ENCODE results near the gene RABGGTA.
A peak's percentile ranks its signal among the peaks of the same experiment; 100 is the strongest.

RABGGTA gene

DNA sequence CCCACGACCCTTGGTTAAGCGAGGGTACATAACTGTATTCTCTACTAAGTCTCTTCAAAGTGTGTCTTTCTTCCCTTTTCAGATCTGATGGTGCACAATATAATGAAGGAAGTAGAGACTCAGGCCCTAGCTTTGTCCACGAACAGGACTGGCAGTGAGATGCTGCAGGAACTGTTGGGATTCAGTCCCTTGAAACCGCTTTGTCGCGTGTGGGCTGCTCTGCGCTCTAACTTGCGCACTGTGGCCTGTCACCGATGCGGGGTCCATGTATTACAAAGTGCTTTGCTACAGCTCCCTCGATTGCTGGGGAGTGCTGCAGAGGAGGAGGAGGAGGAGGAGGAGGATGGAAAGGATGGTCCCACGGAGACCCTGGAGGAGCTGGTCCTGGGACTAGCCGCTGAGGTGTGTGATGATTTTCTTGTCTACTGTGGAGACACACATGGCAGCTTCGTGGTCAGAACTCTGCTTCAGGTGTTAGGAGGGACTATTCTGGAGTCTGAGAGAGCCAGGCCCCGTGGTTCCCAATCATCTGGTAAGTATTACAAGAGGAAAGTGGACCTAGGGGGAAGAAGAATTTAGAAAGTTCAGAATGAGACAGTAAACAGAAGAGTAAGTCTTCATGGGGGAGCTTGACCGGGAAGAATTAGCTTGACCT, 29.1 kb upstream of the RABGGTA start:
- ATAC-seq = no peak
- DNase-seq = no peak

DNA sequence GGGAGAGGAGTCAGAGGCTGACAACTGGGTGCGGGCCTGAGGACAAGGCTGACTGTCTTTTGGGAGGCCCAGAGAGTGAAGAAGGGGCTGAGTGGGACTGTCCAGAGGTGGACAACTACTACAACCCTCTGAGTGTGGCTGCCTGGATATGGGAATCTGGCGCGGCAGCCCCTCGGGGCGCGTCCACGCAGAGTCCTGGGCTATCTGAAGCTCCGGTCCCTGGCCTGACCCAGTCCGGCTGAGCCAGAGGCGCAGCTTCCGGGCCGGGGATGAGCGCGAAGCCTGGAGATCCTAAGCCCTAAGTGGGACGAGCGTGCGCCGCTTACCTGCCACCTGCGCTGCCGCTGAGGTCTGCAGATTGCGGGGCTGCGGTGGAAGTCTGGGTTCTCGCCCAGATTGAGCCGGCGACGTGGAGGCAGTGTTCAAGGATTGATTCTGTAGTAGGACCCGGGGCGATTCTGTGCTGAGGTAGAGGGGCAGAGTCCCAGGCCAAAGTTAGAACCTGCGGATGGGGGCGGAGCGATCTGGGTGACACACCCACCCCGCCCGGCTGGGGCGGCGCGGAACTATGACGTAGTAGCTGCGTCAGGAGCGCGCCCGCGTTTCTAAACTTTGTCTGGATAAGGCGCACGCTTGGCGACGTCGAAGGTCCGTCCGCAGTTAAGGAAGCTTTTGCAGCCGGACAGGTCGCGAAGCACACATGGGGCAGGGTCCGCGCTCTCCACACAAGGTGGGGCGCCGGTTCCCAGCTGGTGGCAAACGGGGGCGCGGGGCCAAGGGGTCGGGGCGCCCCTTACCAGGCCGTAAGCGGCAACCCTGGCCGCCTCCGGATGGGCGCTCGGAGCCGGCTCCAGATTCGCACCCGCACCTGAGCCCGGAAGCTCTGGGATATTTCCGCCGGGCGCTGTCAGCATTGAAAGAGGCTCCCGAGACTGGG, 28.1 kb upstream of the RABGGTA start, which contains the start of the genes DHRS1 and NOP9:
DHRS1 (minus strand) TSS at position 526 of the 937 bp plus-strand sequence. CDS start 674 bp downstream, outside the sequence.
NOP9 (plus strand) TSS at position 596 of the 937 bp plus-strand sequence; CDS start at position 701, 105 bp downstream.
- peak; percentile 78 for ATAC-seq
- DNase-seq = peak; percentile 96

DNA sequence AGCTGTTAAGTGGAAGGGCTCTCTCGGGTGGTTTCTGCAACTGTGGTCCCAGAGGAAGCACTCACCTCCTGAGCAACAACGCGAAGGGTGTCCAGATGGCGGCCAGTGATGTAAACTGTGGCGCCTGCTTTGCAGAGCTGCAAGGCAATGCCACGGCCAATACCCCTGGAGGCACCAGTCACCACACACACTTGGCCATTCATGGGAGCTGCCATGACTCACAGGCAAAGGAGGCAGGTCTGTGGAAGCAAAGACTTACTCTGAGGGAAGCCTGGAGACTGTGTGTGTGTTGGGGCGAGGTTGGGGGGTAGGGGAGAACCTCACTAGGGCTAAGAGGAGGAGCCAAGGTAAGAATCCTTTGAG, 27.5 kb upstream of the RABGGTA start:
- ATAC-seq (no peak), DNase-seq (no peak)

DNA sequence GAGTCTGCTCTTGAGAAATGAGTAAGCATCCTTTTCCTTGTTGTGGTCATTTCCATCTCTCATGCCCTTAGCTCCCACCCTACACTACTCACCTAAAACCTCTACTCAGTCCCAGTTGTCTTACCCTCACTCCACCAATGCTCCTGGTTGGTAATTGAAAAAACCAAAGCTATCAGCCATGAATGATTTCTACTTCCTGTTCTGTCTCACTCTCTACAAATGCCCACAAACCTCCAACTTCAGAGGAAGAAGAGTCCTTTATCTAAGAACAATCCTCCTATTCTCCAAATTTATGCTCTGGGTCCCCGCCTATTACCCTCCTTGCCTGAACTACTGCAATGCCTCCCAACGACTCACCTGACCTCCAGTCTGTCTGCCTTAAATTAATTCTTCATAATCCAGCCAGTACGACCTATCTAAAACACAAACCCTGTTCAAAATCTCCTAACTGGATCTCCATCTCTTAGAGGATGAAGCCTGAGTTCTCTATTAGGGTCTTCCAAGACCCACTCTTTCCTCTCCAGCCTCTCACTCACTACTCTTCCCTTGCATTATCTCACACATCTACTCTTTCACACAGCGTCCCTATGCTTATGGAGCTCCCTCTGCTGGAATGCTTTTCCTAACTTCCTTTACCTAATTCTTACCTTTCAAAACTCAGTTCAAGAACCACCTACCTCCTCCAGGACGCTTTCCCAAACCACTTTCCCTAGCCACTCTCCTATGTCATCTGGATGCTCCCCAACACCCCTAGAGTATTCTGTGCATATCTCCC, 26.0 kb upstream of the RABGGTA start:
- DNase-seq (no peak), ATAC-seq (peak; percentile 19)

DNA sequence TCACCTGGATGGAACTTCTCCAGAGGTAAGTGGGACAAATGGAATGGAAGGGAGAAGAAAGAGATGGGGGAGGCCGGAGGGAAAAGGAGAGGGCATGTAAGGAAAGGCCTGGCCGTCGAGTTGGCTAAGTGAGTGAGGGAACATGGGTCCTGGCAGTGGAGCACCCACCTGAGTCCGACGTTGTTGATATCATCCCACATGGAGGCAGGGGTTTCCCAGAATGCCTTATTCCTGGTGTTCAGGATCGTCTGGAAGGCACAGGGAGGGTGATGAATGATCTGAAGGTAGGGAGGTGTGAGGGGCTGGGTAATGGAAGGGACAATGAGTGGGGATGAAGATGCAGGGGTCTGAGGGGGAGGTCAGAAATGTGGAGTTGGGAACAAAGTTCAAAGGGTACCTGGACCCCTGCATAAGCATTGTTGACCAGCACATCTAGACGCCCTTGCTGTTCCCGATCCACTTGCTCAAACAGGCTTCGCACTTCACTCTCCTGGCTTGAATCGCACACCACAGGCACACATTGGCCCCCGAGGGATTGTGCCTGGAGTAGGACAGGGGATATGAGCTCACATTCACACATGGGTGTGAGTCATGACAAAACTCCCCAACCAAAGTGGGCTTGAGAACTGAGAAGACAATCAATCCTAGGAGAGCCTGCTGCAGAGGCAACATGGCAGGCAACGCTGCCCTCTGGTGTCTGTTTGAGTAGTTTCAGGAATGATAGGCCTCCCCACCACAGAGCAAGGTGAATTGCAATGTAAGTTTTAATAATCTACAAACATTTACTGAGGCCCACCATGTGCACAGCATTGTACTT, 25.2 kb upstream of the RABGGTA start:
- peak; percentile 87 for ATAC-seq
- DNase-seq = peak; percentile 78

DNA sequence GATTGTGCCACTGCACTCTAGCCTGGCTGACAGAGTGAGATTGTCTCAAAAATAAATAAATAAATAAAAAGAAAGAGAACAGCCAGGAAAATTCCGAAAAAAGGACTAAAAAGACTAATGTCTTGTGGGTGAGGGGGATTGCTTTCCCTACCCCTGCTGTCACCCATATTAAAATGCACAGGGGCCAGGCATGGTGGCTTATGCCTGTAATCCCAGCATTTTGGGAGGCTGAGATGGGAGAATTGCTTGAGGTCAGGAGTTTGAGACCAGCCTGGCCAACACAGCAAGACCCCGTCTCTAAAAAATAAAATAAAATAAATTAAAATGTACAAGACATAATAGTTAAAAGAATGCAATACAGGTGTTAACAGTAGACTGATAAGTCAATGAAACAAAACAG, 22.1 kb upstream of the RABGGTA start:
- ATAC-seq = no peak
- no peak for DNase-seq

- DNase-seq (no peak), ATAC-seq (no peak)
These were observed 20.9 kb upstream of the RABGGTA start for GRCh38 chr14:24292118-24292807.

DNA sequence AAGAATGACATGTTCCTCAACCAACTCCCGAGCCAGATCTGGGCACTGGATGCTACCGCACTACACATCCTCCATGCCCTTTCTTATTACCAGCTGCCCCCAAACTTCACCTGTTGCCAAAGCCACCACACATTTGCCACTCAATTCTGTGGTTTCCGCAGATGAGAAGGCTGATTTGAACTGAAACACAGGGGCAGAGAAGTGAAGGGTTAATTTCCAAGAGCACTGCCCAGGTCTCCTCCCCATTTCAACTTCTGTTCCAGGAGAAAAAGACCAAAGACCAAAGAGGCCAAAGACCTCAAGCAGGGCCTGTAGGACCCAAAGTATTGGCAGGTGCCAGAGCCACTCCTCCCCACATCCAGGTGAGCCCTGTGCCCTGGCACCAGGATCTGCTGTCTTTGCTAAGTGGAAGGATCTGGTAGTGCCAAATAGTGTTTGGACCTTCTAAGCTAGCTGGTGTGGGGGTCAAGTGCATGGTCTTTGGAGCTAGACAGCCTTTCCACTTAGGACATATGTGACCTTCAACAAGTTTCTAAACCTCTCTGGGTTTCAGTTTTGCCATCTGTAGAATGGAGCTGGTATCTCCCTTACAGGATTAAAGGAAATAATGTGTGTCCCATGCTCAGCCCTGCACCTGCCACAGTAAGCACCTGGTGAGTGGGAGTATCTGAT, 20.2 kb upstream of the RABGGTA start:
- no peak for ATAC-seq
- no peak for DNase-seq

DNA sequence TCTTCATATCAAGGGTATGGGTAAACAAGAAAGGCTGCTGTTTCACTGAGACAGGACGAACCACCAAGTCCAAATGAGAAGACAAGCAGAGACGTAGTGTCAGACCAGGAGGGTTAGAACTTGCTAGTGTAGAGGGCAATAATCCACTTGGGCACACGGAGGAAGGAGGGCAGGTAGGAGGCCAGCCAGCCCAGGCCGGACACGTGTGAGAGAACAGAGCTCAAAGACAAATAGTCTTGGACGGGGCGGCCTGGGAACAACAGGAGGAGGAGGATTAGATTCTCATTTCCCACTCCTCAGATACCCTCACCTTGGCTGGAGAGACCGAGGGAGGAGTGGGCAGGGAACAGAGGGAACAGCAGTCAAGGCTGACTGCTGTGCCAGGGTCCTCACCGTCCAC, 19.3 kb upstream of the RABGGTA start:
- DNase-seq (no peak), ATAC-seq (no peak)

DNA sequence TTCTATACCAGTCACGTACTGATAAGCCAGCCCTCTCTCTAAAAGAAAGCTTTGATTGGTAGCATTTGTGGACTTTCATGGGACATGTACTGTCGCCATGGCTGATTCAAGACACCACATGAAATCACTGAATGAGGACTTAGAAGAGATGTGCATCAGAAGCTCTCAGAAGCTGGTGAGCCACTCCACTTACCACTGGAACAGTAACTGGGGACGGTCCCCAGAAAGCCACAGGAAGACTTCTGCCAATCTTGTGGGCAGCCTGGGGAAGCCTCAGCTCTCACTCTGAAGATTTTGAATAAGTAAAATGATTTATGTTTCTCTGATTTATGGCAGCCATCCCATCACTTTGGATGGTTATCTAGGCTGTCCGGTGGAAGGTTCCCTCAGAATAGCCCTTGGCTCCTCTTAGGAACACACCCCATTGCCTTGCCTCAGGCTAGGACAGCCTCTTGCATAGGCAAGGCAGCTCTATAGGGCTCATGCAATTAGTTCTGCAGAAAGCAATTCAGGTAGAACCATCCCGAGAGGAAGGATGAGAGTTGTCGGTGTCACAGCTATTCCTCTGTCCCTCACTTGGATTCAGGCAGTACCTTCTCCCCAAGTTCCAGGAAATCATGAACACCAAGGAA, 18.4 kb upstream of the RABGGTA start:
- ATAC-seq = peak; percentile 99
- peak; percentile 73 for DNase-seq

- no peak for DNase-seq
These were observed 15.6 kb upstream of the RABGGTA start for GRCh38 chr14:24286996-24287395.

DNA sequence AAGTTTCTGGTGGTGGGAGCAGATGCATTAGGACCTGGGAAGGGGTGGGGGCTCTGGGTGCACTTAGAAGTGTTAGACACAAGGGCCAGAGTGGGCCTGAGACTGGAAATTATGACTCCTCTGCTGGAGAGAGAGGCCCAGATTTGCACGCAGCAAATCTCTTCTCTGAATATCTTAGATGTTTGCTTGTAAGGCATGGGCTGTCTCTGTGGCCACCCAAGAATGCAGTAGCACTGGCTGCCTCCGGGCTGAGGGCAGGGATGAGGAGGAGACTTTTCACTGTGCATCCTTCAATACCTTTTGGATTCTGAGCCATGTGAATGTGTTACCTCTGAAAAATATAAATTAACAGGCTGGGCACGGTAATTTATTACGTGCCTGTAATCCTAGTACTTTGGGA, 14.0 kb upstream of the RABGGTA start:
- no peak for DNase-seq
- no peak for ATAC-seq

More at GRCh38 chr14:24286996-24287395, 15.6 kb upstream of the RABGGTA start:
- ATAC-seq = no peak

- DNase-seq = no peak
- ATAC-seq = no peak
These were observed 13.2 kb upstream of the RABGGTA start for GRCh38 chr14:24284501-24285035.

DNA sequence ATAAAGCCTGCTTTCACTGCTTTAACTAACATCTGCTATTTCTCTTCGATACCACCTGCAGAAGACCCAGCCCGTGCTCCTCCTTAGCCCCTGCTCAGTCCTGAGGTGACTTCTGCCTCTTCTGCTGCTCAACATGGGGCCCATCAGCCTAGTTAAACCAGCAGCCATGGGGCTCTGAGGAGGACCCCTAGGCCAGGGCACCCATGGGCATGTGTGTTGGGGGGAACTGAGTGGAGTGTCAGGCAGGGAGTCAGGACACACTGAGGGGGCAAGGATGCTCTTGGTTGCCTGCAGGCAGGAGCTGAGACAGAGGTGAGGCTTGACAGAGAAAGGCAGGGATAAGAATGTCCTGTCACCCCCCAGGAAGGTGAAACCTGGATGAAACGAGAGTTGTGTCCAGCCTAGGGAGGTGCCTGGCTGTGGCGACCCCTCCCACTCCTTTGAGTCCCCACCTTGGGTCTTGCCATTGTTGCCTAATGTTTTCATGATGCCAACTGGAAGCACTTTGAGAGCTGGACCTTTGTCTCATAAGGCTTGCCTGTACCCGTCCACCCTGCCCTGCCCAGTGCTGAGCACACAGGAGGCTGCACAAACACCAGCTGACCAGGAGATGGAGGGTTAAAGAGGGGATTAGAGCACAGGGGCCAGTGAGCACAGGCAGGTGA, 12.5 kb upstream of the RABGGTA start:
- no peak for ATAC-seq
- no peak for DNase-seq

- no peak for DNase-seq
- no peak for ATAC-seq
These were observed 11.3 kb upstream of the RABGGTA start for GRCh38 chr14:24282736-24283135.

DNA sequence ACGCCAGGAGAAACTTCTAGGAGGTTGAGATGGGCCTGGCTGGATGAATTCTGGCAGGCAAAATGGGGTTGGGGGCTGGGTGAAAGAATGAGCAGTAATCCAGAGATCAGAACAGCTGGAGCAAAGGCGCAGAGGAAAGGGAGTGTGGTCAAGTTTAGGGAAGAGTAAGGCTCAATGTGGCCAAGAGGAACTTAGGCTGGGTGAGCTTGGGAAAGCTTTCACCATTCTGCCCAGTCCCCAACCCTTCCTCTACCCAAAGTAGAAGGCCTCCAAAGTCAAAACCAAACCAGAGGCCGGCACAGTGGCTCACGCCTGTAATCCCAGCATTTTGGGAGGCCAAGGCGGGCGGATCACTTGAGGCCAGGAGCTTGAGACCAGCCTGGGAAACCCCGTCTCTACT, 10.2 kb upstream of the RABGGTA start:
- ATAC-seq (no peak), DNase-seq (no peak)

DNA sequence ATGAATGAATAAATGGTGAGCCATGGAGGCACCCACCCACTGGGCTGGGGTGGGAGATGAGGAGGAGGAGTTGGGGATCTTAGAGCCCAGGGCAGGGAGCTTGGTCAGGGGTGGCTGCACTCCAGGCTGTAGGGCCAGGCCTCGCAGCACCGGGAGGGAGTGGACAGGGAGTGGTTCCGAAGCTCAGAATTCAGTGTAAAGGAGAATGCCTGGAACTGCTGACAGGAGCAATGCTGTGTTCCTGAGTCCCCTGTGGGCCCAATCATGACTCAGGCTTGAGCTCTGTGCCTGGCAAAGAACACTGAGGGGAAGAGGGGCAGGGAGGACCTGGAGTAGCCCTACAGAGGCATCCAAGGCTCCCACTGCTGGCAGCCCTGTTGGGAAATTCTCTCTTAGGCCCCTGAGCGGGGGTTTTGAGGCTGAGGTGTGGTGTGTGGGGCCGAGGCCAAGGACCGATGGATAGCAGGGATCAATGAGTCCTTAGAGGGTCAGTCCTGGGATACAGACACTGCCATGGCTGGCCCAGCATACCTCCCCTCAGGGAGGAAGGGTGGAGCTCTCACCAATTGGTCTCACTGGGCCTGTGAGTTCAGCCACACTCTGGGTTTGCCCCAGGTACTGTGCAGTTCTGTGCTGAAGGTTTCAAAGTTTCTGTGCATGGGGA, 9.5 kb upstream of the RABGGTA start:
- no peak for ATAC-seq
- DNase-seq = no peak
